ENCODE results near the gene RNF148. TPM values are rescaled to one million over a fixed set of nuclear protein-coding genes. Genes with fewer than 3 reads are reported as not detected.

The RNF148 gene, protein sequence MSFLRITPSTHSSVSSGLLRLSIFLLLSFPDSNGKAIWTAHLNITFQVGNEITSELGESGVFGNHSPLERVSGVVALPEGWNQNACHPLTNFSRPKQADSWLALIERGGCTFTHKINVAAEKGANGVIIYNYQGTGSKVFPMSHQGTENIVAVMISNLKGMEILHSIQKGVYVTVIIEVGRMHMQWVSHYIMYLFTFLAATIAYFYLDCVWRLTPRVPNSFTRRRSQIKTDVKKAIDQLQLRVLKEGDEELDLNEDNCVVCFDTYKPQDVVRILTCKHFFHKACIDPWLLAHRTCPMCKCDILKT
- 0.39 TPM in 1 of 2 replicates, not detected in the other for total RNA-seq (ENCODE audit: low replicate concordance)
- long read RNA-seq: 0 reads

GRCh38 chr7:122702872-122703510, at the start of gene RNF148:
Gene RNF148, minus strand, starts transcription at chr7:122702922. Its CDS starts 172 bp downstream, at chr7:122702750.
- DNase-seq (ENCODE audit: extremely low spot score, unreplicated experiment): no peak
- TF ChIP-seq, protein P1, sequence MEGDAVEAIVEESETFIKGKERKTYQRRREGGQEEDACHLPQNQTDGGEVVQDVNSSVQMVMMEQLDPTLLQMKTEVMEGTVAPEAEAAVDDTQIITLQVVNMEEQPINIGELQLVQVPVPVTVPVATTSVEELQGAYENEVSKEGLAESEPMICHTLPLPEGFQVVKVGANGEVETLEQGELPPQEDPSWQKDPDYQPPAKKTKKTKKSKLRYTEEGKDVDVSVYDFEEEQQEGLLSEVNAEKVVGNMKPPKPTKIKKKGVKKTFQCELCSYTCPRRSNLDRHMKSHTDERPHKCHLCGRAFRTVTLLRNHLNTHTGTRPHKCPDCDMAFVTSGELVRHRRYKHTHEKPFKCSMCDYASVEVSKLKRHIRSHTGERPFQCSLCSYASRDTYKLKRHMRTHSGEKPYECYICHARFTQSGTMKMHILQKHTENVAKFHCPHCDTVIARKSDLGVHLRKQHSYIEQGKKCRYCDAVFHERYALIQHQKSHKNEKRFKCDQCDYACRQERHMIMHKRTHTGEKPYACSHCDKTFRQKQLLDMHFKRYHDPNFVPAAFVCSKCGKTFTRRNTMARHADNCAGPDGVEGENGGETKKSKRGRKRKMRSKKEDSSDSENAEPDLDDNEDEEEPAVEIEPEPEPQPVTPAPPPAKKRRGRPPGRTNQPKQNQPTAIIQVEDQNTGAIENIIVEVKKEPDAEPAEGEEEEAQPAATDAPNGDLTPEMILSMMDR (conservative IDR thresholded peaks at IDR 0.05): no peak
- H3K27ac Mint-ChIP-seq: no peak within 1 kb of the TSS
- no peaks in the 10 kb centered on the region for H3K27me3 Mint-ChIP-seq
- H3K4me1 Mint-ChIP-seq (ENCODE audit: unreplicated experiment): no peaks in the 10 kb centered on the region
- no peak within 1 kb of the TSS for H3K4me3 Mint-ChIP-seq
- H3K36me3 Mint-ChIP-seq: no peaks in the 10 kb centered on the region
- no peaks in the 10 kb centered on the region for H3K9me3 Mint-ChIP-seq

GRCh38 chr7:122750389-122750788, 47.7 kb upstream of the RNF148 start:
- no peaks in the 10 kb centered on the region for H3K27me3 Mint-ChIP-seq
- H3K9me3 Mint-ChIP-seq: no peaks in the 10 kb centered on the region
- peaks cover 5% of the 10 kb centered on the region for H3K4me1 Mint-ChIP-seq (ENCODE audit: unreplicated experiment)
- no peaks in the 10 kb centered on the region for H3K36me3 Mint-ChIP-seq
- no peak overlapping the region for H3K4me3 Mint-ChIP-seq
- H3K27ac Mint-ChIP-seq: no peak overlapping the region
- TF ChIP-seq, protein P1 (conservative IDR thresholded peaks at IDR 0.05): no peak
- DNase-seq (ENCODE audit: extremely low spot score, unreplicated experiment): no peak

DNA sequence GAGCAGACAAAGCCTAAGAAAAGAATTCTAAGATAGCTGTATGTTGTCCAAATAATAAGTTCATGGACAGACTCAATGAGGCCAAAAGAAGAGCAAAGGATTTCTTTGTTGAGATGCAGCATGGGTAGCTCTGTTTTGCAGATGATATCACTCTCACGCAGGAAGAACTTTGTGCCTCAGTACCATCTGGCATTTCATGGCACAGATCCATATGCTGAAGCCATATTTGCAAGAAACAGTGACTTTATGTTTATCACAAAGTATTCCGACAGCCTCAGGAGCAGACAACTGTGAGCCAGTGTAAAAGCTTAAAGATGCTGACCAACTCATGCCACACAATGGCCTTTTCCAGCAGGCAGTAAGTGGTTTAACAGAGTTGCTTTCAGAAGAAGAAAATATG, 45.5 kb upstream of the RNF148 start:
- Mint-ChIP-seq H3K27ac (no peak overlapping the region), H3K9me3 (no peaks in the 10 kb centered on the region), H3K36me3 (no peaks in the 10 kb centered on the region), H3K4me1 (ENCODE audit: unreplicated experiment) (peaks cover 5% of the 10 kb centered on the region), H3K4me3 (no peak overlapping the region), H3K27me3 (no peaks in the 10 kb centered on the region)
- no peak for DNase-seq (ENCODE audit: extremely low spot score, unreplicated experiment)
- TF ChIP-seq, protein P1 (conservative IDR thresholded peaks at IDR 0.05): no peak

DNA sequence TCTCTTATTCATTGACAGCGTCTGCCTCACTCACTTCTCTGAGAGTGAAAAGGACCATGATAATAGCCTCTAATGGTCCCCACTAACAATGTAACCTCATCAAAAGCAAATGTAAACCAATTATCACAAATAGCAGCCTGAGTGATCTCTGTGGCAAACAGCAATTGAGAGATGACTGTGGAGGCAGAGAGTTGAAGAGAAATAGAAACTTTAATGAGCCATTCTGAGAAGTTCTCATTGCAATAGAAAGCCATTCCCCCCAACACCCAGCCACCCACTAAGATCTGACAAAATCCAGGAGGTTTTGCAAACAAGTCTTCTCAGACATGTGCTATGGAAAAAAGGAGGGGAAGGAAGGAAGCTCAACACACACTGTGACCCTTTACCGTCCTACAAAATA, 44.2 kb upstream of the RNF148 start:
- Mint-ChIP-seq H3K4me1 (ENCODE audit: unreplicated experiment) (no peaks in the 10 kb centered on the region), H3K27me3 (no peaks in the 10 kb centered on the region), H3K9me3 (no peaks in the 10 kb centered on the region), H3K27ac (no peak overlapping the region), H3K4me3 (no peak overlapping the region), H3K36me3 (no peaks in the 10 kb centered on the region)
- no peak for DNase-seq (ENCODE audit: extremely low spot score, unreplicated experiment)
- TF ChIP-seq, protein P1 (conservative IDR thresholded peaks at IDR 0.05): no peak

GRCh38 chr7:122743211-122743610, 40.5 kb upstream of the RNF148 start:
- DNase-seq (ENCODE audit: extremely low spot score, unreplicated experiment): no peak
- no peak overlapping the region for H3K27ac Mint-ChIP-seq
- no peaks in the 10 kb centered on the region for H3K9me3 Mint-ChIP-seq
- H3K4me3 Mint-ChIP-seq: no peak overlapping the region
- no peaks in the 10 kb centered on the region for H3K27me3 Mint-ChIP-seq
- H3K36me3 Mint-ChIP-seq: no peaks in the 10 kb centered on the region
- H3K4me1 Mint-ChIP-seq (ENCODE audit: unreplicated experiment): no peaks in the 10 kb centered on the region
- TF ChIP-seq, protein P1 (conservative IDR thresholded peaks at IDR 0.05): no peak
